ENCODE measurements around the gene CDK16. TPM values are rescaled to one million over a fixed set of nuclear protein-coding genes. Genes with fewer than 3 reads are reported as not detected.
A peak's percentile ranks its signal among the peaks of the same experiment; 100 is the strongest.

CDK16 gene
- total and polyA plus RNA-seq, 9 of the 15 experiments (the other 6 are each of a cell fraction or from before 2014, with no cell fraction given): 3.9 to 104 (median 57.5) TPM

DNA sequence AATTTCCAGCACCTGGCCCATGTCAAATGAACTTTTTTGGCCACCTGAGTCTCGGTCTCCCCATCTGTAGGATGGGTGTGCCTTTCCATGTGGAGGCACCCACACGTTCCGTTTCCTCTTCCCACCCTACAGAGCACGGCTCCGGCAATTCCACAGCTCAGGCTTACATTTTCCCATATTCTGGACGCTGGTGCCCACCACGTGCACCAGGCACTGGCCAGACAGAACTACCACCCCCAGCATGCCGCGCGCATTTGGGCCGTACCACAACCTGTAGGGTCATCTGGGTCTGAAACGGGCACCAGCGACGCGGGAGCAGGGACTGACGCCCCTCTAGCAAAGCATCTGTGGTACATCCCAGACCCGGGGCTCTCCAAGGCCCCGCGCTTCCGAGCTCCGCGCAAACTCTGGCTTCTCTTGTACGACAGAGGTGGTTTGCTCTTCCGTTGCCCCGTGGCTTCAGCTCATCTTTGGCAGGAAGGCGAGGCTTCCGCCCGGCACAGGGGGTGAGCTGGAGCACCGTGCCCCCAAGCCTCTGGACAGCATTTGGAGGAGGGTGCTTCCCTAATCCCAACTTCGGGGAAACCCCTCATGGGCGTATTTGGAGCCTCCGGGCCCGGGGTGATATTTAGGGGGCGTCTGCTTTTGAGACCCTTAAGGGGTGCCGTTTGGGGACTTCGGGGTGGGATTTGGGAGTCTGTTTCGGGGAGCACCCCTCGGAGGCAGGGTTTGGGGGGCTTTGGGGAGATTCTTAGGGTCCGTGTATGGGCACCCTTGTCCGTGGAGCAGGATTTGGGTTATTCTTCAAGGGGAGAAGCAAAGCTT is 27.8 kb upstream of the CDK16 start (continued):
- TF ChIP-seq ZNF212 (CRISPR knock-in tag; IDR thresholded peaks at IDR 0.05) (no peak), RUNX1 (IDR thresholded peaks at IDR 0.05; ENCODE audit: low read depth) (no peak), ILK (tag; IDR thresholded peaks at IDR 0.05; ENCODE audit: borderline replicate concordance, low read depth) (no peak), BRCA1 (IDR thresholded peaks at IDR 0.05) (no peak), BRCA1 (CRISPR knock-in tag; IDR thresholded peaks at IDR 0.05) (no peak), ZNF3 (CRISPR knock-in tag; IDR thresholded peaks at IDR 0.05) (no peak), TARDBP (IDR thresholded peaks at IDR 0.05) (no peak), HNRNPUL1 (IDR thresholded peaks at IDR 0.05; ENCODE audit: low read length) (no peak), HOXB6 (CRISPR knock-in tag; IDR thresholded peaks at IDR 0.05; ENCODE audit: borderline replicate concordance) (no peak), ASH1L (IDR thresholded peaks at IDR 0.05; ENCODE audit: borderline replicate concordance, low read depth, partially characterized antibody) (peak; percentile 34), ZNF561 (CRISPR knock-in tag; conservative IDR thresholded peaks at IDR 0.05) (no peak), ZNF282 (CRISPR knock-in tag; IDR thresholded peaks at IDR 0.05) (no peak), CCAR2 (IDR thresholded peaks at IDR 0.05; ENCODE audit: low read depth, low read length) (no peak), MAFF (IDR thresholded peaks at IDR 0.05; ENCODE audit: low read length) (no peak; the same call in 1 of the 2 replicates), ZNF695 (CRISPR knock-in tag; IDR thresholded peaks at IDR 0.05) (no peak), HMG20A (CRISPR knock-in tag; conservative IDR thresholded peaks at IDR 0.05) (no peak)
- TF ChIP-seq, protein P1, sequence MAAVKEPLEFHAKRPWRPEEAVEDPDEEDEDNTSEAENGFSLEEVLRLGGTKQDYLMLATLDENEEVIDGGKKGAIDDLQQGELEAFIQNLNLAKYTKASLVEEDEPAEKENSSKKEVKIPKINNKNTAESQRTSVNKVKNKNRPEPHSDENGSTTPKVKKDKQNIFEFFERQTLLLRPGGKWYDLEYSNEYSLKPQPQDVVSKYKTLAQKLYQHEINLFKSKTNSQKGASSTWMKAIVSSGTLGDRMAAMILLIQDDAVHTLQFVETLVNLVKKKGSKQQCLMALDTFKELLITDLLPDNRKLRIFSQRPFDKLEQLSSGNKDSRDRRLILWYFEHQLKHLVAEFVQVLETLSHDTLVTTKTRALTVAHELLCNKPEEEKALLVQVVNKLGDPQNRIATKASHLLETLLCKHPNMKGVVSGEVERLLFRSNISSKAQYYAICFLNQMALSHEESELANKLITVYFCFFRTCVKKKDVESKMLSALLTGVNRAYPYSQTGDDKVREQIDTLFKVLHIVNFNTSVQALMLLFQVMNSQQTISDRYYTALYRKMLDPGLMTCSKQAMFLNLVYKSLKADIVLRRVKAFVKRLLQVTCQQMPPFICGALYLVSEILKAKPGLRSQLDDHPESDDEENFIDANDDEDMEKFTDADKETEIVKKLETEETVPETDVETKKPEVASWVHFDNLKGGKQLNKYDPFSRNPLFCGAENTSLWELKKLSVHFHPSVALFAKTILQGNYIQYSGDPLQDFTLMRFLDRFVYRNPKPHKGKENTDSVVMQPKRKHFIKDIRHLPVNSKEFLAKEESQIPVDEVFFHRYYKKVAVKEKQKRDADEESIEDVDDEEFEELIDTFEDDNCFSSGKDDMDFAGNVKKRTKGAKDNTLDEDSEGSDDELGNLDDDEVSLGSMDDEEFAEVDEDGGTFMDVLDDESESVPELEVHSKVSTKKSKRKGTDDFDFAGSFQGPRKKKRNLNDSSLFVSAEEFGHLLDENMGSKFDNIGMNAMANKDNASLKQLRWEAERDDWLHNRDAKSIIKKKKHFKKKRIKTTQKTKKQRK (IDR thresholded peaks at IDR 0.05; ENCODE audit: borderline replicate concordance, low read depth, low read length): no peak
- TF ChIP-seq, protein P2, sequence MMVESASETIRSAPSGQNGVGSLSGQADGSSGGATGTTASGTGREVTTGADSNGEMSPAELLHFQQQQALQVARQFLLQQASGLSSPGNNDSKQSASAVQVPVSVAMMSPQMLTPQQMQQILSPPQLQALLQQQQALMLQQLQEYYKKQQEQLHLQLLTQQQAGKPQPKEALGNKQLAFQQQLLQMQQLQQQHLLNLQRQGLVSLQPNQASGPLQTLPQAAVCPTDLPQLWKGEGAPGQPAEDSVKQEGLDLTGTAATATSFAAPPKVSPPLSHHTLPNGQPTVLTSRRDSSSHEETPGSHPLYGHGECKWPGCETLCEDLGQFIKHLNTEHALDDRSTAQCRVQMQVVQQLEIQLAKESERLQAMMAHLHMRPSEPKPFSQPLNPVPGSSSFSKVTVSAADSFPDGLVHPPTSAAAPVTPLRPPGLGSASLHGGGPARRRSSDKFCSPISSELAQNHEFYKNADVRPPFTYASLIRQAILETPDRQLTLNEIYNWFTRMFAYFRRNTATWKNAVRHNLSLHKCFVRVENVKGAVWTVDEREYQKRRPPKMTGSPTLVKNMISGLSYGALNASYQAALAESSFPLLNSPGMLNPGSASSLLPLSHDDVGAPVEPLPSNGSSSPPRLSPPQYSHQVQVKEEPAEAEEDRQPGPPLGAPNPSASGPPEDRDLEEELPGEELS (CRISPR knock-in tag; IDR thresholded peaks at IDR 0.05; ENCODE audit: borderline replicate concordance): no peak
- TF ChIP-seq, protein P3, sequence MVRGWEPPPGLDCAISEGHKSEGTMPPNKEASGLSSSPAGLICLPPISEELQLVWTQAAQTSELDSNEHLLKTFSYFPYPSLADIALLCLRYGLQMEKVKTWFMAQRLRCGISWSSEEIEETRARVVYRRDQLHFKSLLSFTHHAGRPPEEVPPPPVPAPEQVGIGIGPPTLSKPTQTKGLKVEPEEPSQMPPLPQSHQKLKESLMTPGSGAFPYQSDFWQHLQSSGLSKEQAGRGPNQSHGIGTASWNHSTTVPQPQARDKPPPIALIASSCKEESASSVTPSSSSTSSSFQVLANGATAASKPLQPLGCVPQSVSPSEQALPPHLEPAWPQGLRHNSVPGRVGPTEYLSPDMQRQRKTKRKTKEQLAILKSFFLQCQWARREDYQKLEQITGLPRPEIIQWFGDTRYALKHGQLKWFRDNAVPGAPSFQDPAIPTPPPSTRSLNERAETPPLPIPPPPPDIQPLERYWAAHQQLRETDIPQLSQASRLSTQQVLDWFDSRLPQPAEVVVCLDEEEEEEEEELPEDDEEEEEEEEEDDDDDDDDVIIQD (CRISPR knock-in tag; IDR thresholded peaks at IDR 0.05): no peak
- TF ChIP-seq, protein P4, sequence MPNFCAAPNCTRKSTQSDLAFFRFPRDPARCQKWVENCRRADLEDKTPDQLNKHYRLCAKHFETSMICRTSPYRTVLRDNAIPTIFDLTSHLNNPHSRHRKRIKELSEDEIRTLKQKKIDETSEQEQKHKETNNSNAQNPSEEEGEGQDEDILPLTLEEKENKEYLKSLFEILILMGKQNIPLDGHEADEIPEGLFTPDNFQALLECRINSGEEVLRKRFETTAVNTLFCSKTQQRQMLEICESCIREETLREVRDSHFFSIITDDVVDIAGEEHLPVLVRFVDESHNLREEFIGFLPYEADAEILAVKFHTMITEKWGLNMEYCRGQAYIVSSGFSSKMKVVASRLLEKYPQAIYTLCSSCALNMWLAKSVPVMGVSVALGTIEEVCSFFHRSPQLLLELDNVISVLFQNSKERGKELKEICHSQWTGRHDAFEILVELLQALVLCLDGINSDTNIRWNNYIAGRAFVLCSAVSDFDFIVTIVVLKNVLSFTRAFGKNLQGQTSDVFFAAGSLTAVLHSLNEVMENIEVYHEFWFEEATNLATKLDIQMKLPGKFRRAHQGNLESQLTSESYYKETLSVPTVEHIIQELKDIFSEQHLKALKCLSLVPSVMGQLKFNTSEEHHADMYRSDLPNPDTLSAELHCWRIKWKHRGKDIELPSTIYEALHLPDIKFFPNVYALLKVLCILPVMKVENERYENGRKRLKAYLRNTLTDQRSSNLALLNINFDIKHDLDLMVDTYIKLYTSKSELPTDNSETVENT (CRISPR knock-in tag; IDR thresholded peaks at IDR 0.05): no peak
